ENCODE data around the gene RAB10. TPM values are rescaled to one million over a fixed set of nuclear protein-coding genes. Genes with fewer than 3 reads are reported as not detected.
"Not testable (repeated sequence)": the region's sequence is repeated elsewhere in the genome, so short reads cannot be mapped to it uniquely, and the experiment has no call there.

Gene RAB10
- total RNA-seq, 1 donor from 2014 or later: 130 TPM

- TF ChIP-seq CTCF (IDR thresholded peaks at IDR 0.05; ENCODE audit: unreplicated experiment): no peak
- H3K36me3 Mint-ChIP-seq (ENCODE audit: low read depth, unreplicated experiment): no peaks in the 10 kb centered on the region
- H3K4me1 Mint-ChIP-seq (ENCODE audit: unreplicated experiment): peaks cover 3% of the 10 kb centered on the region
- H3K9me3 Mint-ChIP-seq (ENCODE audit: unreplicated experiment): no peaks in the 10 kb centered on the region
- no peak overlapping the region for H3K4me3 Mint-ChIP-seq (ENCODE audit: unreplicated experiment)
- no peak for DNase-seq (ENCODE audit: low spot score)
- no peak overlapping the region for H3K27ac Mint-ChIP-seq (ENCODE audit: unreplicated experiment)
- H3K27me3 Mint-ChIP-seq (ENCODE audit: unreplicated experiment): peaks cover 3% of the 10 kb centered on the region
Observed at GRCh38 chr2:26017464-26018183, 16.3 kb upstream of the RAB10 start.

- TF ChIP-seq CTCF (IDR thresholded peaks at IDR 0.05; ENCODE audit: unreplicated experiment): no peak
- no peak for DNase-seq (ENCODE audit: low spot score)
- no peaks in the 10 kb centered on the region for H3K36me3 Mint-ChIP-seq (ENCODE audit: low read depth, unreplicated experiment)
- H3K27me3 Mint-ChIP-seq (ENCODE audit: unreplicated experiment): peaks cover 3% of the 10 kb centered on the region
- peaks cover 3% of the 10 kb centered on the region for H3K4me1 Mint-ChIP-seq (ENCODE audit: unreplicated experiment)
- H3K4me3 Mint-ChIP-seq (ENCODE audit: unreplicated experiment): no peak overlapping the region
- no peaks in the 10 kb centered on the region for H3K9me3 Mint-ChIP-seq (ENCODE audit: unreplicated experiment)
- no peak overlapping the region for H3K27ac Mint-ChIP-seq (ENCODE audit: unreplicated experiment)
Observed at GRCh38 chr2:26018184-26019055, 15.5 kb upstream of the RAB10 start.

DNA sequence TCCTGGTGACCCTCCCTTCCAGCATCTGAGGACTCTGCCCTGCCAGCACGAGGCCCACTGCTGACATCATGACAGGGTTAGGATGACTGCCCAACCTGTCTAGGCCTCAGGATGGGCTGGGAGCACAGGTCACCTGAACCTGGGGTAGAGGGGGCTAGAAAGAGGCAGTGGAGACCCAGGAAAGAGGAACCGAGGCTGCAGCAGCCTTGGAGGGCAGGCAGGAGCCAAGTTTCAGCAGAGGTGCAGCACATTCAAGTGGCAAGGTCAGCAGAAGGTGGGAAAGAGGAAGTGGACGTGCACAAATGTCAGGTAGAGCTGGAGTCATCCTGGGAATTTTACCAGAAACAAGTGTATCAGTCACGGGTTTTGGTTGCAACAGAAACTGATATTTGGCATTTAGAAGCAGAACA, 13.6 kb upstream of the RAB10 start:
- Mint-ChIP-seq H3K9me3 (ENCODE audit: unreplicated experiment) (no peaks in the 10 kb centered on the region), H3K36me3 (ENCODE audit: low read depth, unreplicated experiment) (no peaks in the 10 kb centered on the region), H3K4me3 (ENCODE audit: unreplicated experiment) (no peak overlapping the region), H3K4me1 (ENCODE audit: unreplicated experiment) (peaks cover 3% of the 10 kb centered on the region), H3K27ac (ENCODE audit: unreplicated experiment) (no peak overlapping the region), H3K27me3 (ENCODE audit: unreplicated experiment) (peaks cover 3% of the 10 kb centered on the region)
- TF ChIP-seq CTCF (IDR thresholded peaks at IDR 0.05; ENCODE audit: unreplicated experiment): no peak
- DNase-seq (ENCODE audit: low spot score): no peak

GRCh38 chr2:26024260-26024659, 9.6 kb upstream of the RAB10 start:
- Mint-ChIP-seq H3K36me3 (ENCODE audit: low read depth, unreplicated experiment) (no peaks in the 10 kb centered on the region), H3K4me3 (ENCODE audit: unreplicated experiment) (no peak overlapping the region), H3K9me3 (ENCODE audit: unreplicated experiment) (no peaks in the 10 kb centered on the region), H3K27ac (ENCODE audit: unreplicated experiment) (no peak overlapping the region), H3K27me3 (ENCODE audit: unreplicated experiment) (peaks cover 2% of the 10 kb centered on the region), H3K4me1 (ENCODE audit: unreplicated experiment) (peaks cover 3% of the 10 kb centered on the region)
- no peak for TF ChIP-seq CTCF (IDR thresholded peaks at IDR 0.05; ENCODE audit: unreplicated experiment)
- no peak for DNase-seq (ENCODE audit: low spot score)

- H3K9me3 Mint-ChIP-seq (ENCODE audit: unreplicated experiment): no peaks in the 10 kb centered on the region
- no peaks in the 10 kb centered on the region for H3K36me3 Mint-ChIP-seq (ENCODE audit: low read depth, unreplicated experiment)
- H3K27me3 Mint-ChIP-seq (ENCODE audit: unreplicated experiment): peaks cover 2% of the 10 kb centered on the region
- no peaks in the 10 kb centered on the region for H3K4me1 Mint-ChIP-seq (ENCODE audit: unreplicated experiment)
- no peak for DNase-seq (ENCODE audit: low spot score)
- TF ChIP-seq CTCF (IDR thresholded peaks at IDR 0.05; ENCODE audit: unreplicated experiment): no peak
- H3K4me3 Mint-ChIP-seq (ENCODE audit: unreplicated experiment): no peak overlapping the region
- H3K27ac Mint-ChIP-seq (ENCODE audit: unreplicated experiment): no peak overlapping the region
Observed at GRCh38 chr2:26025509-26025908, 8.4 kb upstream of the RAB10 start.

DNA sequence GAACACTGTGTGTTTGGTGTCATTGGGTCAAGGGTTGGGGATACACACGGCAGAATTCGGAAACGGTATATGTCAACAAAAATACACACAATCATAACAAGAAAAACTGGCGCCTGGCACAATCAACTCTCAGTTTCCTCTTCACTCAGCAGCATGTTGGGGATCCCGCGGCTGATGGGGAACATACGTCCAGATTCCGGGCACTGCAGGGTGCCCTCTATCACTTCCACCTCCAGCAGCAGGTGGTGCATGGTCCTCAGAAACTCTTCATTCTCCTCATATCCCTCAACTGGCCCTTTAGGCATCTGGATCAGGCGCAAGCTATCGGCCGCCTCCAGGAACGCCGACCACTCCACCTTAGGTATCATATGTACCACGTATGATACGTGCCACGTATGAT, 5.8 kb upstream of the RAB10 start:
- not testable (repeated sequence) for DNase-seq (ENCODE audit: low spot score); H3K27me3 Mint-ChIP-seq (ENCODE audit: unreplicated experiment); H3K4me3 Mint-ChIP-seq (ENCODE audit: unreplicated experiment); H3K36me3 Mint-ChIP-seq (ENCODE audit: low read depth, unreplicated experiment); H3K9me3 Mint-ChIP-seq (ENCODE audit: unreplicated experiment); H3K4me1 Mint-ChIP-seq (ENCODE audit: unreplicated experiment)
- peak overlapping the region; percentile 20 for H3K27ac Mint-ChIP-seq (ENCODE audit: unreplicated experiment)

GRCh38 chr2:26032586-26033269, 1.2 kb upstream of the RAB10 start:
- H3K27ac Mint-ChIP-seq (ENCODE audit: unreplicated experiment): peak overlapping the region; percentile 83
- not testable (repeated sequence) for DNase-seq (ENCODE audit: low spot score); H3K36me3 Mint-ChIP-seq (ENCODE audit: low read depth, unreplicated experiment); H3K27me3 Mint-ChIP-seq (ENCODE audit: unreplicated experiment); H3K9me3 Mint-ChIP-seq (ENCODE audit: unreplicated experiment)
- H3K4me3 Mint-ChIP-seq (ENCODE audit: unreplicated experiment): peak overlapping the region; percentile 95
- H3K4me1 Mint-ChIP-seq (ENCODE audit: unreplicated experiment): peaks cover 23% of the 10 kb centered on the region

Measured in endothelial cell (in vitro differentiated cells).